ENCODE measurements around the gene TLCD2.

GRCh38 chr17:1673041-1673785 lies 37.0 kb downstream of the TLCD2 start:
- no peak for TF ChIP-seq CTCF (IDR thresholded peaks at IDR 0.05)
- no peak for TF ChIP-seq E2F1 (CRISPR knock-in tag; IDR thresholded peaks at IDR 0.05)
- no peak for TF ChIP-seq MXD4 (CRISPR knock-in tag; IDR thresholded peaks at IDR 0.05; ENCODE audit: borderline replicate concordance)
- TF ChIP-seq NR2C2 (CRISPR knock-in tag; IDR thresholded peaks at IDR 0.05), result no peak
- TF ChIP-seq ATF2 (CRISPR knock-in tag; IDR thresholded peaks at IDR 0.05; ENCODE audit: borderline replicate concordance, low read depth), result no peak
- TF ChIP-seq NFATC4 (CRISPR knock-in tag; IDR thresholded peaks at IDR 0.05), result no peak
- TF ChIP-seq ETV6 (CRISPR knock-in tag; IDR thresholded peaks at IDR 0.05), result no peak
- no peak for TF ChIP-seq NFYB (CRISPR knock-in tag; conservative IDR thresholded peaks at IDR 0.05; ENCODE audit: low read depth)
- no peak for TF ChIP-seq USF1 (CRISPR knock-in tag; IDR thresholded peaks at IDR 0.05)
- TF ChIP-seq JUN (CRISPR knock-in tag; IDR thresholded peaks at IDR 0.05), result no peak

Measured in WTC11 (cell line).